Suprapubic skin (tissue), 3 donors: ENCODE measurements around the gene CCDC7.

Source experiments
- CTCF ChIP-seq, 2 donors: fragments of 200-600 bp in 1 of 2; fragments of 450-650 bp in 1 of 2; sonication (generic) in 1 of 2; IDR thresholded peaks; one replicate each; pipeline ENCODE4 v1.5.1; 2016 to 2019; ENCODE audit warnings: antibody characterized with exemption in 2 of 2, mild to moderate bottlenecking in 1 of 2, moderate library complexity in 1 of 2
- EP300 ChIP-seq: sonication (generic); formaldehyde crosslinking; IDR thresholded peaks from one replicate; pipeline ENCODE4 v1.6.1; 2017; ENCODE audit warnings: antibody characterized with exemption
- POLR2A ChIP-seq, 2 donors: fragments of 450-650 bp; IDR thresholded peaks; one replicate each; pipeline ENCODE4 v1.6.1; 2017; ENCODE audit warnings: antibody characterized with exemption in 2 of 2, mild to moderate bottlenecking in 2 of 2, moderate library complexity in 2 of 2

GRCh38 chr10:32511599-32511998, 65.7 kb downstream of the CCDC7 start:
- TF ChIP-seq EP300 = no peak
- TF ChIP-seq POLR2A (IDR thresholded peaks at IDR 0.05) = no peak
- no peak for TF ChIP-seq CTCF (IDR thresholded peaks at IDR 0.05)
